ENCODE results near the gene POU6F2.
"Not testable (repeated sequence)": the region's sequence is repeated elsewhere in the genome, so short reads cannot be mapped to it uniquely, and the experiment has no call there.

POU6F2 gene

GRCh38 chr7:39313376-39313775 lies 335.7 kb downstream of the POU6F2 start:
- no peak for ATAC-seq

- ATAC-seq: no peak
These were observed 336.3 kb downstream of the POU6F2 start for GRCh38 chr7:39313974-39314373.

- no peak for ATAC-seq
These were observed 339.4 kb downstream of the POU6F2 start for GRCh38 chr7:39317107-39317506.

- no peak for ATAC-seq
These were observed 340.2 kb downstream of the POU6F2 start for GRCh38 chr7:39317896-39318295.

GRCh38 chr7:39321245-39321644 lies 343.5 kb downstream of the POU6F2 start:
- no peak for ATAC-seq

GRCh38 chr7:39321909-39322498 lies 344.3 kb downstream of the POU6F2 start:
- no peak for ATAC-seq

GRCh38 chr7:39324139-39324760 lies 346.5 kb downstream of the POU6F2 start:
- no peak for ATAC-seq

GRCh38 chr7:39331607-39332006 lies 353.9 kb downstream of the POU6F2 start:
- ATAC-seq: not testable (repeated sequence)

GRCh38 chr7:39332142-39332541 lies 354.4 kb downstream of the POU6F2 start:
- no peak for ATAC-seq

- no peak for ATAC-seq
These were observed 356.0 kb downstream of the POU6F2 start for GRCh38 chr7:39333701-39334100.

GRCh38 chr7:39336442-39336841 lies 358.7 kb downstream of the POU6F2 start:
- no peak for ATAC-seq

GRCh38 chr7:39338716-39339115 lies 361.0 kb downstream of the POU6F2 start:
- no peak for ATAC-seq

GRCh38 chr7:39339591-39339990 lies 361.9 kb downstream of the POU6F2 start:
- no peak for ATAC-seq

GRCh38 chr7:39341083-39341482 lies 363.4 kb downstream of the POU6F2 start:
- no peak for ATAC-seq

- no peak for ATAC-seq
These were observed 365.1 kb downstream of the POU6F2 start for GRCh38 chr7:39342763-39343162.

- no peak for ATAC-seq
These were observed 371.9 kb downstream of the POU6F2 start for GRCh38 chr7:39349452-39350123.

GRCh38 chr7:39353615-39354376 lies 376.1 kb downstream of the POU6F2 start:
- ATAC-seq: no peak

- no peak for ATAC-seq
These were observed 378.0 kb downstream of the POU6F2 start for GRCh38 chr7:39355664-39356063.

GRCh38 chr7:39356172-39356925 lies 378.6 kb downstream of the POU6F2 start:
- no peak for ATAC-seq

- ATAC-seq: no peak
These were observed 379.9 kb downstream of the POU6F2 start for GRCh38 chr7:39357648-39358047.

GRCh38 chr7:39360038-39360437 lies 382.3 kb downstream of the POU6F2 start:
- no peak for ATAC-seq

GRCh38 chr7:39360766-39361165 lies 383.1 kb downstream of the POU6F2 start:
- ATAC-seq: no peak

Data from activated CD4-positive, CD25-positive, alpha-beta regulatory T cell treated with anti-CD3 and anti-CD28 coated beads, Interleukin-2, amount 50 U/mL, for 24 hours (primary cell).